ENCODE results near the gene MCM7. TPM values are rescaled to one million over a fixed set of nuclear protein-coding genes. Genes with fewer than 3 reads are reported as not detected.

MCM7 gene
- total RNA-seq (2013): 28.8 TPM
- polyA plus RNA-seq: 10 to 100 TPM in 1 of 3 donors, 1 to 10 TPM in 2; 6.9 to 61.1 (median 8.8) TPM
- polyA minus RNA-seq: 13.7 and 20.3 TPM in 2 replicates
- 16.5 to 87.9 (median 25.9) reads per million in 11 experiments for total RNA-seq

- Histone ChIP-seq H3K27me3 (ENCODE audit: control insufficient read depth in 2 of 2, insufficient read depth in 2 of 2, low read length in 2 of 2) (no peaks in the 10 kb centered on the region), H3K9me3 (replicated peaks in 1 of 2; ENCODE audit: control insufficient read depth in 1 of 2, insufficient read depth in 1 of 2, low read length in 2 of 2) (no peaks in the 10 kb centered on the region), H3K9ac (ENCODE audit: insufficient read depth, low read length, poor library complexity, severe bottlenecking) (peak within 1 kb of the TSS; percentile 74), H3K36me3 (replicated peaks in 1 of 2; ENCODE audit: control insufficient read depth in 1 of 2, insufficient read depth in 2 of 2, low read length in 2 of 2) (peaks cover 50 to 63% of the 10 kb centered on the region in 2 donors), H3K4me1 (ENCODE audit: control insufficient read depth in 1 of 2, insufficient read depth in 2 of 2, low read length in 2 of 2) (peaks cover 22 to 27% of the 10 kb centered on the region in 2 donors), H2AFZ (ENCODE audit: insufficient read depth, low read depth, low read length, poor library complexity, severe bottlenecking) (peak within 1 kb of the TSS; percentile 95), H3K4me3 (replicated peaks in 1 of 3; ENCODE audit: low read depth in 2 of 3, low read length in 3 of 3) (peak within 1 kb of the TSS; percentile 83 to 95 (median 85)), H3K79me2 (ENCODE audit: insufficient read depth, low read length) (peaks cover 51% of the 10 kb centered on the region), H3K4me2 (replicated peaks; ENCODE audit: extremely low read depth, low read length, poor library complexity, severe bottlenecking) (peak within 1 kb of the TSS; percentile 100), H4K20me1 (ENCODE audit: insufficient read depth, low read length) (no peaks in the 10 kb centered on the region), H3K27ac (ENCODE audit: low read depth in 1 of 2, low read length in 2 of 2) (peak within 1 kb of the TSS; percentile 83 to 86)
- no peak for TF ChIP-seq CTCF (IDR thresholded peaks at IDR 0.05)
- H3K27ac Mint-ChIP-seq: peak within 1 kb of the TSS; percentile 89 to 97 (median 95)
- intact Hi-C loops (cut with micrococcal nuclease): no loop called here
- H3K36me3 Mint-ChIP-seq: peaks cover 50 to 65% of the 10 kb centered on the region in 2 donors
- peaks cover 23% of the 10 kb centered on the region for H3K4me1 Mint-ChIP-seq
- peak; percentile 94 to 98 (median 97) for DNase-seq
- peak within 1 kb of the TSS; percentile 87 to 92 for H3K4me3 Mint-ChIP-seq
- H3K27me3 Mint-ChIP-seq (ENCODE audit: low read depth in 3 of 3): peaks cover 0 to 3% (median 2%) of the 10 kb centered on the region in 3 donors
- H3K9me3 Mint-ChIP-seq: no peaks in the 10 kb centered on the region
- WGBS (ENCODE audit: insufficient coverage): under 1% methylated on average over 78 of the region's 80 CpGs
Measured at GRCh38 chr7:100101016-100101862, at the start of gene MCM7, which contains the start of gene AP4M1. Gene MCM7 (minus strand): TSS chr7:100101397. CDS start chr7:100101294, 103 bp downstream. Gene AP4M1 (plus strand): TSS chr7:100101643. CDS start chr7:100101715, 72 bp downstream.

GRCh38 chr7:100148559-100149328 is 47.5 kb upstream of the MCM7 start, which contains the start of gene LAMTOR4:
Gene LAMTOR4 (plus strand): TSS chr7:100148918. CDS start chr7:100148973, 55 bp downstream.
- H3K27ac ChIP-seq (ENCODE audit: low read depth in 1 of 2, low read length in 2 of 2): peak within 1 kb of the TSS; percentile 75 to 97
- H3K4me1 ChIP-seq (ENCODE audit: control insufficient read depth in 1 of 2, insufficient read depth in 2 of 2, low read length in 2 of 2): peaks cover 55 to 65% of the 10 kb centered on the region in 2 donors
- no peak for TF ChIP-seq CTCF (IDR thresholded peaks at IDR 0.05)
- Mint-ChIP-seq H3K9me3 (peaks cover 0 to 6% (median 0%) of the 10 kb centered on the region in 7 donors), H3K4me1 (peaks cover 59% of the 10 kb centered on the region), H3K36me3 (peaks cover 18 to 30% of the 10 kb centered on the region in 2 donors), H3K27ac (peak within 1 kb of the TSS; percentile 92 to 98 (median 95)), H3K27me3 (ENCODE audit: low read depth in 3 of 3) (no peaks in the 10 kb centered on the region), H3K4me3 (peak within 1 kb of the TSS; percentile 94 to 95)
- peaks cover 12% of the 10 kb centered on the region for H4K20me1 ChIP-seq (ENCODE audit: insufficient read depth, low read length)
- H2AFZ ChIP-seq (ENCODE audit: insufficient read depth, low read depth, low read length, poor library complexity, severe bottlenecking): peak within 1 kb of the TSS; percentile 99
- H3K27me3 ChIP-seq (ENCODE audit: control insufficient read depth in 2 of 2, insufficient read depth in 2 of 2, low read length in 2 of 2): no peaks in the 10 kb centered on the region
- DNase-seq: peak; percentile 98 to 99 (median 99)
- no peaks in the 10 kb centered on the region for H3K9me3 ChIP-seq (replicated peaks in 1 of 2; ENCODE audit: control insufficient read depth in 1 of 2, insufficient read depth in 1 of 2, low read length in 2 of 2)
- peaks cover 7 to 8% of the 10 kb centered on the region in 2 donors for H3K36me3 ChIP-seq (replicated peaks in 1 of 2; ENCODE audit: control insufficient read depth in 1 of 2, insufficient read depth in 2 of 2, low read length in 2 of 2)
- H3K9ac ChIP-seq (ENCODE audit: insufficient read depth, low read length, poor library complexity, severe bottlenecking): peak within 1 kb of the TSS; percentile 90
- 0% methylated on average over 23 of the region's 46 CpGs for WGBS (ENCODE audit: insufficient coverage)
- peaks cover 51% of the 10 kb centered on the region for H3K79me2 ChIP-seq (ENCODE audit: insufficient read depth, low read length)
- intact Hi-C loops (cut with micrococcal nuclease): loop anchor here in 1 of 2 donors (2.0 to 10.0 kb wide), 2 partner anchors 28 to 206 kb away; partner anchors contain the start of genes GPC2, PILRB and STAG3
- H3K4me3 ChIP-seq (replicated peaks in 1 of 3; ENCODE audit: low read depth in 2 of 3, low read length in 3 of 3): peak within 1 kb of the TSS; percentile 83 to 100 (median 97)
- H3K4me2 ChIP-seq (replicated peaks; ENCODE audit: extremely low read depth, low read length, poor library complexity, severe bottlenecking): peak within 1 kb of the TSS; percentile 98
